Measurements from ENCODE around the gene FAM83F. TPM values are rescaled to one million over a fixed set of nuclear protein-coding genes. Genes with fewer than 3 reads are reported as not detected.

FAM83F gene
- total RNA-seq, 1 experiment from 2014 or later = 21.0 TPM

DNA sequence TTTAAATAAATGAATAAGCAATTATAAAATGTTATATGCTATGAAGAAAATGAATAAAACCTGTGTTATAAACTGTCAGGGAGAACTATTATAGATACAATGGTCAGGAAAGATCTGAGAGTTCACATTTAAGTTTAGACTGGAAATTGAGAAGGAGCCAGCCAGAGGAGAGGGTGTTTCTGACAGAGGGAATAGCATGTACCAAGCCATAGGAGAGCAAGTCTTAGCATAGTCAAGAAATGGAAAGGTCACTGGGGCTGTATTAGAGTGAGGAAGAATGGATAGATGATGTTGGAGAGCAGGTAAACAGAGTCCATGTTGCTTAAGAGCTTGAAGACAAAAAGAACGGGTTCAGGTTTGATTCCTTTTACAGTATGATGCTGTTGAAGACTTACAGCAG, 87.4 kb downstream of the FAM83F start:
- no peak overlapping the region for H3K27ac Mint-ChIP-seq (ENCODE audit: unreplicated experiment)
- TF ChIP-seq, protein P1, sequence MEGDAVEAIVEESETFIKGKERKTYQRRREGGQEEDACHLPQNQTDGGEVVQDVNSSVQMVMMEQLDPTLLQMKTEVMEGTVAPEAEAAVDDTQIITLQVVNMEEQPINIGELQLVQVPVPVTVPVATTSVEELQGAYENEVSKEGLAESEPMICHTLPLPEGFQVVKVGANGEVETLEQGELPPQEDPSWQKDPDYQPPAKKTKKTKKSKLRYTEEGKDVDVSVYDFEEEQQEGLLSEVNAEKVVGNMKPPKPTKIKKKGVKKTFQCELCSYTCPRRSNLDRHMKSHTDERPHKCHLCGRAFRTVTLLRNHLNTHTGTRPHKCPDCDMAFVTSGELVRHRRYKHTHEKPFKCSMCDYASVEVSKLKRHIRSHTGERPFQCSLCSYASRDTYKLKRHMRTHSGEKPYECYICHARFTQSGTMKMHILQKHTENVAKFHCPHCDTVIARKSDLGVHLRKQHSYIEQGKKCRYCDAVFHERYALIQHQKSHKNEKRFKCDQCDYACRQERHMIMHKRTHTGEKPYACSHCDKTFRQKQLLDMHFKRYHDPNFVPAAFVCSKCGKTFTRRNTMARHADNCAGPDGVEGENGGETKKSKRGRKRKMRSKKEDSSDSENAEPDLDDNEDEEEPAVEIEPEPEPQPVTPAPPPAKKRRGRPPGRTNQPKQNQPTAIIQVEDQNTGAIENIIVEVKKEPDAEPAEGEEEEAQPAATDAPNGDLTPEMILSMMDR (IDR thresholded peaks at IDR 0.05; ENCODE audit: unreplicated experiment) = no peak
- H3K36me3 Mint-ChIP-seq (ENCODE audit: insufficient read depth, unreplicated experiment) = no peaks in the 10 kb centered on the region
- H3K9me3 Mint-ChIP-seq (ENCODE audit: low read depth, unreplicated experiment) = no peaks in the 10 kb centered on the region
- no peaks in the 10 kb centered on the region for H3K27me3 Mint-ChIP-seq (ENCODE audit: unreplicated experiment)
- intact Hi-C loops (cut with micrococcal nuclease; ENCODE audit: unreplicated experiment) = no loop called here
- no TSS peak for BruUV-seq (replicated peaks)
- H3K4me1 Mint-ChIP-seq (ENCODE audit: low read depth, unreplicated experiment) = no peaks in the 10 kb centered on the region
- H3K4me3 Mint-ChIP-seq (ENCODE audit: low read depth, unreplicated experiment) = no peak overlapping the region
- no peak for DNase-seq
- CTCF ChIA-PET = interaction anchor here (0.7 kb wide), 1 partner anchor 26 kb away, joined by 3 read pairs; no protein-coding TSS in a partner anchor

DNA sequence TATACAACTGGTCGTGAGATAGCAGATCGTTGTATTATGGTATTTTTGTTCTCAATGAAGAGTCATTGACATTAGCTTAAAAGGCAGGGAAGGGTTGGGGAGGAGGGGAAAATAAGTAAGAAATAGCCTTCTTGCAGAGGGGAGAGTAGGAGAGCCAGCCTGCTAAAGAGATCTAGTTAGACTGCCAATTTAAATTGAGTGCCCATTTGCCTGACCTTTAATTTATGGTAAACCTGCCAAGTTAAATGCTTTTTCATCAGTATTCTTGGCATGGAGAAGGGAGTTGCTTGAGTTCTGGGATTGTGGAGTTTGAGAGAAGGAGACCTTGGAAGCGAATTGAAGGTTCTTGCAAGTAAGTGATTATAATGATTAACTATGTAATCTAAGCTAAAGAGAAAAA, 89.0 kb downstream of the FAM83F start:
- CTCF ChIA-PET = no interaction called here
- no peaks in the 10 kb centered on the region for H3K9me3 Mint-ChIP-seq (ENCODE audit: low read depth, unreplicated experiment)
- intact Hi-C loops (cut with micrococcal nuclease; ENCODE audit: unreplicated experiment) = no loop called here
- DNase-seq = no peak
- no peaks in the 10 kb centered on the region for H3K36me3 Mint-ChIP-seq (ENCODE audit: insufficient read depth, unreplicated experiment)
- H3K27ac Mint-ChIP-seq (ENCODE audit: unreplicated experiment) = no peak overlapping the region
- H3K27me3 Mint-ChIP-seq (ENCODE audit: unreplicated experiment) = no peaks in the 10 kb centered on the region
- H3K4me3 Mint-ChIP-seq (ENCODE audit: low read depth, unreplicated experiment) = no peak overlapping the region
- no TSS peak for BruUV-seq (replicated peaks)
- TF ChIP-seq, protein P1 (IDR thresholded peaks at IDR 0.05; ENCODE audit: unreplicated experiment) = no peak
- H3K4me1 Mint-ChIP-seq (ENCODE audit: low read depth, unreplicated experiment) = no peaks in the 10 kb centered on the region

GRCh38 chr22:40084246-40084645, 89.5 kb downstream of the FAM83F start:
- no peaks in the 10 kb centered on the region for H3K9me3 Mint-ChIP-seq (ENCODE audit: low read depth, unreplicated experiment)
- intact Hi-C loops (cut with micrococcal nuclease; ENCODE audit: unreplicated experiment) = no loop called here
- H3K27ac Mint-ChIP-seq (ENCODE audit: unreplicated experiment) = no peak overlapping the region
- no peak overlapping the region for H3K4me3 Mint-ChIP-seq (ENCODE audit: low read depth, unreplicated experiment)
- no peaks in the 10 kb centered on the region for H3K36me3 Mint-ChIP-seq (ENCODE audit: insufficient read depth, unreplicated experiment)
- BruUV-seq (replicated peaks) = no TSS peak
- CTCF ChIA-PET = no interaction called here
- H3K27me3 Mint-ChIP-seq (ENCODE audit: unreplicated experiment) = no peaks in the 10 kb centered on the region
- no peaks in the 10 kb centered on the region for H3K4me1 Mint-ChIP-seq (ENCODE audit: low read depth, unreplicated experiment)
- DNase-seq = no peak
- TF ChIP-seq, protein P1 (IDR thresholded peaks at IDR 0.05; ENCODE audit: unreplicated experiment) = no peak

GRCh38 chr22:40088818-40089217, 94.1 kb downstream of the FAM83F start:
- TF ChIP-seq, protein P1 (IDR thresholded peaks at IDR 0.05; ENCODE audit: unreplicated experiment) = no peak
- intact Hi-C loops (cut with micrococcal nuclease; ENCODE audit: unreplicated experiment) = no loop called here
- DNase-seq = no peak
- Mint-ChIP-seq H3K9me3 (ENCODE audit: low read depth, unreplicated experiment) (no peaks in the 10 kb centered on the region), H3K4me3 (ENCODE audit: low read depth, unreplicated experiment) (no peak overlapping the region), H3K27me3 (ENCODE audit: unreplicated experiment) (no peaks in the 10 kb centered on the region), H3K4me1 (ENCODE audit: low read depth, unreplicated experiment) (no peaks in the 10 kb centered on the region), H3K27ac (ENCODE audit: unreplicated experiment) (no peak overlapping the region), H3K36me3 (ENCODE audit: insufficient read depth, unreplicated experiment) (no peaks in the 10 kb centered on the region)
- BruUV-seq (replicated peaks) = no TSS peak
- CTCF ChIA-PET = no interaction called here

Other genes with a start within 250 kb of the FAM83F start
- not detected in 2 replicates for gene ENTHD1, start 101.2 kb upstream of the FAM83F start, total RNA-seq (2022)
- not detected in 2 replicates for gene GRAP2, start 93.9 kb upstream of the FAM83F start, total RNA-seq (2022)
- not detected in 2 replicates for gene TMA7B, start 34.6 kb upstream of the FAM83F start, total RNA-seq (2022)
- gene TNRC6B, start 183.0 kb downstream of the FAM83F start, total RNA-seq (2022) = 44.6 and 46.0 TPM in 2 replicates

Data from Calu3 (cell line).